ENCODE data around the gene SRMS.

- TF ChIP-seq CTCF (IDR thresholded peaks at IDR 0.05) (no peak), EZH2 (IDR thresholded peaks at IDR 0.05) (no peak), EZH2phosphoT487 (IDR thresholded peaks at IDR 0.05) (no peak)
Observed at GRCh38 chr20:63525971-63526370, 21.6 kb downstream of the SRMS start.

Measured in neural progenitor cell (in vitro differentiated cells).